Progenitor cell of endocrine pancreas (in vitro differentiated cells): ENCODE results near the gene TESPA1. TPM values are rescaled to one million over a fixed set of nuclear protein-coding genes. Genes with fewer than 3 reads are reported as not detected.

Experiments
- DNase-seq: peaks from one replicate; pipeline ENCODE4 v3.0.0; 2021; ENCODE audit warnings: low spot score; ENCODE audit not compliant: unreplicated experiment
- H3K27ac Mint-ChIP-seq: 2 replicates; pipeline ENCODE4 v1.8.0; 2021; ENCODE audit warnings: mild to moderate bottlenecking, moderate library complexity, mixed read lengths
- H3K27me3 Mint-ChIP-seq: 2 replicates; pipeline ENCODE4 v1.8.0; 2021; ENCODE audit warnings: mixed read lengths
- H3K36me3 Mint-ChIP-seq: 2 replicates; pipeline ENCODE4 v1.8.0; 2022; ENCODE audit warnings: mixed read lengths; ENCODE audit not compliant: insufficient read depth
- H3K4me1 Mint-ChIP-seq: 2 replicates; pipeline ENCODE4 v1.8.0; 2021; ENCODE audit warnings: low read depth, mixed read lengths
- H3K4me3 Mint-ChIP-seq: 2 replicates; pipeline ENCODE4 v1.8.0; 2021; ENCODE audit warnings: low read depth, mild to moderate bottlenecking, moderate library complexity, mixed read lengths
- H3K9me3 Mint-ChIP-seq: 2 replicates; pipeline ENCODE4 v1.8.0; 2021; ENCODE audit warnings: low read depth, mixed read lengths
- CTCF ChIP-seq: fragments of 200-600 bp; sonication (generic); IDR thresholded peaks from one replicate; pipeline ENCODE4 v1.5.0; 2021; ENCODE audit warnings: antibody characterized with exemption, mild to moderate bottlenecking; ENCODE audit not compliant: unreplicated experiment
- total RNA-seq: library from RNA; stranded (reverse); gene quantifications from 2 replicates; pipeline ENCODE4 v1.2.1, GENCODE V29; 2021

Gene TESPA1
- total RNA-seq, 1 donor from 2014 or later = not detected

GRCh38 chr12:54917001-54917488 is 67.5 kb downstream of the TESPA1 start:
- TF ChIP-seq CTCF = no peak
- Mint-ChIP-seq H3K4me1 (no peaks in the 10 kb centered on the region), H3K27ac (no peak overlapping the region), H3K36me3 (no peaks in the 10 kb centered on the region), H3K4me3 (no peak overlapping the region), H3K9me3 (peaks cover 12% of the 10 kb centered on the region), H3K27me3 (peaks cover 2% of the 10 kb centered on the region)
- no peak for DNase-seq

Other genes starting within 250 kb of the TESPA1 start
- not detected in 2 replicates for gene MUCL1, start 130.2 kb downstream of the TESPA1 start, total RNA-seq
- not detected in 2 replicates for gene NEUROD4, start 35.2 kb upstream of the TESPA1 start, total RNA-seq
- not detected in 2 replicates for gene OR9K2, start 141.6 kb upstream of the TESPA1 start, total RNA-seq
- not detected in 2 replicates for gene OR10A7, start 236.3 kb upstream of the TESPA1 start, total RNA-seq